Duodenal mucosa (tissue), 2 donors: ENCODE results near the gene STMN3.
A peak's percentile ranks its signal among the peaks of the same experiment; 100 is the strongest.
"Not testable (repeated sequence)": the region's sequence is repeated elsewhere in the genome, so short reads cannot be mapped to it uniquely, and the experiment has no call there.

Experiments used
- H3K27ac ChIP-seq: one replicate; pipeline ENCODE4 v1.7.0; 2013; ENCODE audit warnings: low read depth, low read length
- H3K27me3 ChIP-seq, 2 donors: one replicate each; pipeline ENCODE4 v1.7.0; 2013; ENCODE audit warnings: low read length in 2 of 2, control low read depth in 1 of 2; ENCODE audit not compliant: insufficient read depth in 2 of 2, control insufficient read depth in 1 of 2
- H3K36me3 ChIP-seq, 2 donors: one replicate each; pipeline ENCODE4 v1.7.0; 2013; ENCODE audit warnings: low read length in 2 of 2, control low read depth in 1 of 2; ENCODE audit not compliant: insufficient read depth in 2 of 2, control insufficient read depth in 1 of 2
- H3K4me1 ChIP-seq, 2 donors: one replicate each; pipeline ENCODE4 v1.7.0; 2013; ENCODE audit warnings: low read length in 2 of 2, control low read depth in 1 of 2; ENCODE audit not compliant: insufficient read depth in 2 of 2, control insufficient read depth in 1 of 2
- H3K4me3 ChIP-seq, 2 donors: one replicate each; pipeline ENCODE4 v1.7.0; 2013; ENCODE audit warnings: low read length in 2 of 2, low read depth in 1 of 2
- H3K9ac ChIP-seq, 2 donors: one replicate each; pipeline ENCODE4 v1.7.0; 2013; ENCODE audit warnings: low read length in 2 of 2, low read depth in 1 of 2
- H3K9me3 ChIP-seq, 2 donors: one replicate each; pipeline ENCODE4 v1.7.0; 2013; ENCODE audit warnings: low read length in 2 of 2, control low read depth in 1 of 2; ENCODE audit not compliant: control insufficient read depth in 1 of 2

Gene STMN3

DNA sequence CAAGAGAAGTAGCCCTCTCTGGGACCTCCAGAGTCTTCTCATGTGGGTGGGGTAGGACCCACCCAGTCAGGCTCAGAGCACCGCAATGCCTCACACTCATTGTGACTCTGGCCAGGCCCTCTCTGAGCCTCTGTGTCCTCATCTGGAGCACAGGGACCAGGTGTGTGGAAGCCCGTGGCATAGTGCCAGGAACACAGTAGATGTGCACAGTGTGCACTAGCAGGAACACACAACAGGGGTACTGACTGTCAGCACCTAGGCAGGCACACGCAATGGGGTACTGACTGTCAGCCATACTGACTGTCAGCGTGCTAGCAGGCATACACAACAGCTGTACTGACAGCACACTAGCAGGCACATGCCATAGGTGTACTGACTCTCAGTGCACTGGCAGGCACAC lies 2.0 kb upstream of the STMN3 start:
- Histone ChIP-seq H3K4me3 (no peak overlapping the region), H3K27ac (no peak overlapping the region), H3K9ac (no peak overlapping the region), H3K27me3 (peaks cover 13 to 30% of the 10 kb centered on the region in 2 donors), H3K4me1 (peaks cover 7 to 24% of the 10 kb centered on the region in 2 donors), H3K36me3 (no peaks in the 10 kb centered on the region), H3K9me3 (no peaks in the 10 kb centered on the region)

DNA sequence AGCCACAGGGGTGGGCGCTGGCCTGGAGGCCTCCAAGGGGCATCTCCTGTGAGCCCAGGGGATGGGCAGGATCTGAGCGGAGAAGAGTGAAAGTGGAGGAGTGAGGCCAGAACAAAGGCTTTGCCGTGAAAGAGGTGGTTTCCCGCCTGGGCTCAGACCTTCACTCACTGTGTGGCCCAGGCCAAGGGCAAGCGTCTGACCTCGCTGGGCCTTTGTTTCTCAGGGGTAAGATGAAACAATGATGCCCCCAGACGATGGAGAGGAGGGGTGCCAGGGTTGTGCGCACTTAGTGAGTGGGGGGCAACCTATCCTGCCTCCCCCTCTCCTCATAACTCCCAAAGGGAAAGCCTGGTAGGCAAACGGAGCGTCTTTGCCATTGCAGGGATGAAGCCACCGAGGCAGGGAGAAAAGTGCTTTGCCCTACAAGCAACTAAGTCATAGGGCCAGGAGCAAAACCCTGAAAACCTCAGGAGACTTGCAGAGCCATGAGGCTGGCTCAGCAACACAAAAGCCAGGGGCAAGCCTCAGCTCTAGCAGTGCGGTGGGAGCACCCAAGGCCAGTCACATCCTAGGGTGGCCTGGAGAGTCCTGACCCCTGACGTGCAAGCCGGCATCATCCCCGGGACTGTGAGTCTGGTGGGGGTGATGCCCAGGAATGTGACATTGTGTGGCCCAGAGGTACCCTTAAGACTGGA lies 897 bp upstream of the STMN3 start:
- no peaks in the 10 kb centered on the region for H3K36me3 ChIP-seq
- peaks cover 13 to 30% of the 10 kb centered on the region in 2 donors for H3K27me3 ChIP-seq
- no peak overlapping the region for H3K9ac ChIP-seq
- peaks cover 3 to 20% of the 10 kb centered on the region in 2 donors for H3K4me1 ChIP-seq
- no peaks in the 10 kb centered on the region for H3K9me3 ChIP-seq
- H3K27ac ChIP-seq = no peak overlapping the region
- H3K4me3 ChIP-seq = peak overlapping the region; percentile 51 to 56

DNA sequence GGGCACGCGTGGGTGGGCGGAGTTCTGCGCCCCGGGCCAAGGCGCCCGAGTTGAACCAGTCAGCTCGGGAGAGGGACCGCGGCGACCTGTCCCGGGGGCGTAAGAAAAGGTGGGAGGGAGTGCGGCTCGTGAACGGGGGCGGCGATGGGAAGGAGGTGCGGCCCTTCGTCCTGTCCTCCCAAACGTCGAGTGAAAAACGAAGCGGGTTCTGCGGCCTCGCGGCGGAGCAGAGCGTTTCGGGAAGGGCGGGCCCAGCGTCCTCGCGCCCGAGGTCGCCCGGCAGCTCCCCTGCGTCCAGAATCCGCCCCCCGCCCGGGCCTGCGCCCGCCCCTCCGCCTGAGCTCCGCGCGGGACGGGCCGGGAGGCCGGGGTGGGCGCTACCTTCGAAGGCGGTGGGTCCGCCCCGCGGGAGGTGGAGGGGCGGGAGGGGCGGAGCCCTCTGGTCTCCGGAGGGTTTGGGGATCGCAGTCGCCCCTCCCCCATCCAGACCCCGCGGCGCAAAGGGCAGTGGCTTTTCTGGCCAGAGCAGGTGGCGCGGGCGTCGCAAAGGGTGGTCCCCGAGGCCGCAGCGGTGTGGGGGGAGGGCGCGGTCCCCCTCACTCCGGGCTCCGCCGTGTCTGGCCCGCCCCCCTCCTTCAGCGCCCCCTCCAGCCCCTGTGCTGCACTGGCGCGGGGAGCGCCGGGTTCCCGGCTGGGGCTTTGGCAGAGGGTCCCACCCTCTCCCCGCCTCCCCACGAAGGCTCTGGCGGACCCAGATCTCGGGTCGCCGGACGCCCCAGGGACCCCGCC lies 838 bp downstream of the STMN3 start:
- Histone ChIP-seq H3K4me3 (peak overlapping the region in 1 of 2 donors; percentile 35), H3K27me3 (peaks cover 13 to 30% of the 10 kb centered on the region in 2 donors), H3K9me3 (no peaks in the 10 kb centered on the region), H3K27ac (no peak overlapping the region), H3K36me3 (no peaks in the 10 kb centered on the region), H3K9ac (no peak overlapping the region), H3K4me1 (peaks cover 0 to 9% of the 10 kb centered on the region in 2 donors)

DNA sequence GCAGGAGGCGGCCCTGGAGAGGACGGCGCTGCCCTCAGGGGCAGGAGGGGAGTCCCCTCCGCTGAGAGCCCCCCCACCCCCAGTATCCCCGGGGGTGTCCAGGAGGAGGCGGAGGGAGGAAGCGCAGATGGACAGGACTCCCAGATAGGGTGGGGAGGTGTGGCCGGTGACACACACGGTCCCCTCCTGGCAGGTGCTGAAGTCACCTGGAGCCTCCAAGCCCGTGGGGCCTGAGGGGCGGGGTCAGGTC lies 1.4 kb downstream of the STMN3 start:
- H3K9me3 ChIP-seq = no peaks in the 10 kb centered on the region
- H3K9ac ChIP-seq = no peak overlapping the region
- peak overlapping the region in 1 of 2 donors; percentile 35 for H3K4me3 ChIP-seq
- peaks cover 0 to 5% of the 10 kb centered on the region in 2 donors for H3K4me1 ChIP-seq
- H3K27ac ChIP-seq = no peak overlapping the region
- no peaks in the 10 kb centered on the region for H3K36me3 ChIP-seq
- H3K27me3 ChIP-seq = peaks cover 13 to 30% of the 10 kb centered on the region in 2 donors

DNA sequence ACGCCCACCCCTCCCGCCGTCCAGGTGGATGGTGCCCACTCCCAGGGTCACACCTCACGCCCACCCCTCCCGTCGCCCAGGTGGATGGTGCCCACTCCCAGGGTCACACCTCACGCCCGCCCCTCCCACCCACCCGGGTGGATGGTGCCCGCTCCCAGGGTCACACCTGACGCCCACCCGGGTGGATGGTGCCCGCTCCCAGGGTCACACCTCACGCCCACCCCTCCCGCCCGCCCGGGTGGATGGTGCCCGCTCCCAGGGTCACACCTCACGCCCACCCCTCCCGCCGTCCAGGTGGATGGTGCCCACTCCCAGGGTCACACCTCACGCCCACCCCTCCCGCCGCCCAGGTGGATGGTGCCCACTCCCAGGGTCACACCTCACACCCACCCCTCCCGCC lies 2.7 kb downstream of the STMN3 start:
- H3K27me3 ChIP-seq = peaks cover 13 to 29% of the 10 kb centered on the region in 2 donors
- H3K27ac ChIP-seq, H3K9ac ChIP-seq, H3K36me3 ChIP-seq, H3K9me3 ChIP-seq, H3K4me1 ChIP-seq, H3K4me3 ChIP-seq: not testable (repeated sequence)

DNA sequence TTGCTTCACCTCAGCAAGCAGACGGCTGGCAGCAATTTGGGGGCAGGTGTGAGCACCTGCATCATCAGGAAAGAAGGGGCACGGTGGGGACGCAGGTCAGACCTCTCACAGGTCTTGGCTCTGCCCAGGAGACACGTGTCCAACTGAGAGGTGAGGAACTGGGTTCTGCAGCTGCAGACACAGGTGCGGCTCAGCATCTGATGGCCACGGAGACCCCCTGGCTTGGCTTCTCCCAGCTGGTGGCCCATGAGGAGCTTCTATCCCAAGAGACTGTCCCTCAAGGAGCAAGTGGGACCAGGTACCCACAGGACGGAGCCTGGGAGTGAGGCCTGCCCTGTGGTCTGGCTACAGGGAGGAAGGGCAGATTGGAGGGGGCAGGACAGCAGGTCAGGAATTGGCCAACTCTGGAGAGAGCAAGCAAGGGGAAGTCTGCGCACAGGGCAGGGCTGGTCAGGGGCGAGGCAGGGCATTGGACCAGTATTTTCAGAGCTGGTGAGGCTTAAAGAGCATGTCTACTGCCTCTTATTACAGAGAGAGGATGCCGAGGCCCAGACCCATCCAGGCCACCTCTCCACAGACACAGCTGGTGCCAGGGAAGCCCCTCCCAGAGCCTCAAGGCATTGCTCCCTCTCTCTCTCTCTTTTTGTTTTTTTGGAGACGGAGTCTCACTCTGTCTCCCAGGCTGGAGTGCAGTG lies 4.2 kb downstream of the STMN3 start:
- H3K4me1 ChIP-seq = peaks cover 0 to 5% of the 10 kb centered on the region in 2 donors
- no peak overlapping the region for H3K9ac ChIP-seq
- H3K27ac ChIP-seq = no peak overlapping the region
- H3K27me3 ChIP-seq = peaks cover 11 to 16% of the 10 kb centered on the region in 2 donors
- no peaks in the 10 kb centered on the region for H3K36me3 ChIP-seq
- H3K9me3 ChIP-seq = no peaks in the 10 kb centered on the region
- no peak overlapping the region for H3K4me3 ChIP-seq

DNA sequence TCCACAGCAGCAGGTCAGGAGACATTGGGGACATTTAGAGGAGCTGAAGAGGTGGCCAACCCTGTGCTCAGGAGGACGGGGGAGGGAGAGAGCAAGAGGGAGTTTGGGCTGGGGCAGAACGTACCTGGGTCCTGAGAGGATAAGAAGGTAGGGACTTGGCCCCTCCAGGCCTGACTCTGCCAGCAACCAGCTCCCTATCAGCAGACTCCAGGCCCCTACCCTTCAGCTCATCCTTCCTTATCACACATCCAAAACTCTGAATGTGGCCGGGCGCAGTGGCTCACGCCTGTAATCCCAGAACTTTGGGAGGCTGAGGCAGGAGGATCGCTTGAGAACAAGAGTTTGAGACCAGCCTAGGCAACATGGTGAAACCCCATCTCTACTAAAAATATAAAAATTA lies 5.0 kb downstream of the STMN3 start:
- Histone ChIP-seq H3K27me3 (peaks cover 15 to 16% of the 10 kb centered on the region in 2 donors), H3K9me3 (no peaks in the 10 kb centered on the region), H3K4me1 (no peaks in the 10 kb centered on the region), H3K9ac (no peak overlapping the region), H3K27ac (no peak overlapping the region), H3K36me3 (no peaks in the 10 kb centered on the region), H3K4me3 (no peak overlapping the region)

DNA sequence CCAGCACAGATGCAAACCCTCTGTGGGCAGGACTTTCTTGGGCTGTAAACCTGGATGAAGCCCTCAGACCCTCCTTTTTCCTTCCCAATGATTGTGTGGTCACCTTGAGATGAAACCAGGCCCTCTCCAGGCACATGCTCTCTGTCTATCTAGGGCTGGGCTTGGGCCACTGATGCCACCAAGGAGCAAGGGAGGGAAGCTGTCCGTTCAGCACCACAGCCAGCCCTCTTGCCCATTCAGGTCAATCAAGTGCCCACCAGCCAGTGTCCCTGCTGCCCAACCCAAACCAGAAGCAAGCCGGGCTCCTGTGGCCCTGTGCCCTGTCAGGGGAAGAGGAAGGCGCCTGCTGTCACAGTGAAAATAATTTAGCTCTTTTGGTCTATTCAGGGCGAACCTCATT lies 8.0 kb downstream of the STMN3 start:
- Histone ChIP-seq H3K4me1 (peaks cover 0 to 6% of the 10 kb centered on the region in 2 donors), H3K9ac (no peak overlapping the region), H3K27me3 (peaks cover 0 to 8% of the 10 kb centered on the region in 2 donors), H3K4me3 (no peak overlapping the region), H3K36me3 (no peaks in the 10 kb centered on the region), H3K27ac (no peak overlapping the region), H3K9me3 (no peaks in the 10 kb centered on the region)

DNA sequence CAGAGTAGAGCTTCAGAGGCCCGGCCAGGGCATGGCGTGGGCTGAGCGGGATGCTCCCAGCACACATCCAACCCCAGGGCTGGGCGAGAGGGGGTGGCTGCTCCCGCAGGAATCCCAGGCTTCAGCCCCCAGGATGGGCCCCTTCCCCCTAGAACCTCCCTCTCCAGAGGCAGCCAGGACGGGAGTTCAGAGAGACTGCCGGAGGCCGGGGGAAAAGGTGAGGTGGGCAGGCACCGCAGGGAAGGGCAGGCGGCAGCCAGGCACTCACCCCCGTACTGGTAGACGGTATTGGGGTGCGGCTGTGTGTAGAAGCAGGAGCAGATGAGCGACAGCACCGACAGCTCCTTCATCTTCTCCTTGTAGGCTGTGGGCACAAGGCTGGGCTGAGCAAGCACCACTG lies 9.3 kb downstream of the STMN3 start:
- peaks cover 0 to 6% of the 10 kb centered on the region in 2 donors for H3K4me1 ChIP-seq
- no peaks in the 10 kb centered on the region for H3K9me3 ChIP-seq
- H3K27me3 ChIP-seq = peaks cover 0 to 8% of the 10 kb centered on the region in 2 donors
- no peaks in the 10 kb centered on the region for H3K36me3 ChIP-seq
- H3K4me3 ChIP-seq = no peak overlapping the region
- H3K9ac ChIP-seq = no peak overlapping the region
- H3K27ac ChIP-seq = no peak overlapping the region

DNA sequence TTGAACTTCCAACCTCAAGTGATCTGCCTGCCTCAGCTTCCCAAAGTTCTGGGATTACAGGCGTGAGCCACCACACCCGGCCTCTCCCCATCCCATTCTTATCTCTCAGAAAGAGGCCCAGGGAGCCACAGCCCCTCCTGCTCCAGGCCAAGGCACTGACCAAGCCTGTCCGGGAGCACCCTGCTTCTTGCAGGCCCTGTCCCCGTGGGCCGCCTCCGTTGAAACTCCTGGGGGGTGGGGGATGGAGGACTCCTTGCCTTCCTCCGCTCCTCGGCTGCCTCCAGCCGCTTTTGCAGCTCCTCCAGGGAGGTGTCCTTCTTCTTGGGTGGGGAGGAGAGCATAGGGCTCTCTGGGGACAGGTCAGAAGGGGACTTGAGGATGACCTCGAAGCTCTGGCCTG lies 9.7 kb downstream of the STMN3 start:
- H3K4me1 ChIP-seq = peaks cover 0 to 6% of the 10 kb centered on the region in 2 donors
- no peak overlapping the region for H3K27ac ChIP-seq
- H3K27me3 ChIP-seq = peaks cover 0 to 8% of the 10 kb centered on the region in 2 donors
- no peak overlapping the region for H3K4me3 ChIP-seq
- no peaks in the 10 kb centered on the region for H3K36me3 ChIP-seq
- no peaks in the 10 kb centered on the region for H3K9me3 ChIP-seq
- H3K9ac ChIP-seq = no peak overlapping the region
